Vagina (tissue), 2 donors: ENCODE measurements around the gene HES1.

Experiments used
- POLR2A ChIP-seq, 2 donors: fragments of 450-650 bp; IDR thresholded peaks; one replicate each; pipeline ENCODE4 v1.6.1; 2017; ENCODE audit warnings: antibody characterized with exemption in 2 of 2, mild to moderate bottlenecking in 2 of 2, moderate library complexity in 2 of 2
- TF ChIP-seq, protein P1 (sequence below), 3 experiments: fragments of 450-650 bp in 2 of 3; fragments of 200-600 bp in 1 of 3; sonication (generic) in 1 of 3; IDR thresholded peaks; one replicate each; pipeline ENCODE4 v1.5.1; 2017 to 2019; ENCODE audit warnings: antibody characterized with exemption in 3 of 3, mild to moderate bottlenecking in 2 of 3, moderate library complexity in 2 of 3

DNA sequence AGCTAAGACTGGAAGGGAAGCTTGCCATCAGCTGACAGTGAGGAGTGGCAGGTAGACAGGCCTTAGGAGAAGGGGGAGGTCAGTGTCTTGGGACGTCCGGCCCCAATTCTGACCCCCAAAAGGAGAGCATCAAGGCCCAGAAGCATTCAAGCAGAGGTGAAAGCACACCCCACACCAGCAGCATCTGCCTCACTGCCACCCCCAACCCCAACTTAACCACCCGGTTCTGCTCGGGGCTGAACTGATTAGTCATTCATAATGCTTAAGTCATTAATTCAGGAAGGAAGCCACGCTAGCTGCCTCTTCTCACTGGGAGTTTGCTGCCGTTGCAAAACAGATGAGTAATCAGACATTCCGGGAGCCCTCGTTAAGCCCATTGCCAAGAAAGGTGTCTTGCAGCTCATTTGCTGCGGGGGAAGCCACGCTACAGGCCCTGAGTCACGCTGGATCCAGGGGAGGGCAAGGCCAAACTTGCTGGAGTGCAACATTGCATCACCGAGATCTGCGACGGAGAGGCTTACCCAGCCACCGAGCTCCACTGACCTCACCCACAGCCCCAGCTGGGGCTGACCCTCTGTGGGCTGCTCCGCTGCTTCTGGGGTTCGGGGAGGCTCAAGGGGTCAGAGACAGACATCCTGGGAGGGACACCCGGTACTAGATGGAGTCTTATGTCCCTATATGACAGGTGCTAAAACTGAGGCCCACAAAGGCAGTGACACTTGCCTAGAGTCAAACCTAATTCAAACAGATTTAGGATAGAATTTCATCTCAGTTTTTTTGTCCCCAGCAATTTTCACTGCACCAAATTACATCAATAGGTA lies 46.4 kb upstream of the HES1 start:
- TF ChIP-seq POLR2A (IDR thresholded peaks at IDR 0.05): no peak
- TF ChIP-seq, protein P1, sequence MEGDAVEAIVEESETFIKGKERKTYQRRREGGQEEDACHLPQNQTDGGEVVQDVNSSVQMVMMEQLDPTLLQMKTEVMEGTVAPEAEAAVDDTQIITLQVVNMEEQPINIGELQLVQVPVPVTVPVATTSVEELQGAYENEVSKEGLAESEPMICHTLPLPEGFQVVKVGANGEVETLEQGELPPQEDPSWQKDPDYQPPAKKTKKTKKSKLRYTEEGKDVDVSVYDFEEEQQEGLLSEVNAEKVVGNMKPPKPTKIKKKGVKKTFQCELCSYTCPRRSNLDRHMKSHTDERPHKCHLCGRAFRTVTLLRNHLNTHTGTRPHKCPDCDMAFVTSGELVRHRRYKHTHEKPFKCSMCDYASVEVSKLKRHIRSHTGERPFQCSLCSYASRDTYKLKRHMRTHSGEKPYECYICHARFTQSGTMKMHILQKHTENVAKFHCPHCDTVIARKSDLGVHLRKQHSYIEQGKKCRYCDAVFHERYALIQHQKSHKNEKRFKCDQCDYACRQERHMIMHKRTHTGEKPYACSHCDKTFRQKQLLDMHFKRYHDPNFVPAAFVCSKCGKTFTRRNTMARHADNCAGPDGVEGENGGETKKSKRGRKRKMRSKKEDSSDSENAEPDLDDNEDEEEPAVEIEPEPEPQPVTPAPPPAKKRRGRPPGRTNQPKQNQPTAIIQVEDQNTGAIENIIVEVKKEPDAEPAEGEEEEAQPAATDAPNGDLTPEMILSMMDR (IDR thresholded peaks at IDR 0.05): no peak
